CMK (cell line): Measurements from ENCODE around the gene SLC9A7.
"Not testable (repeated sequence)": the region's sequence is repeated elsewhere in the genome, so short reads cannot be mapped to it uniquely, and the experiment has no call there.

Experiments
- DNase-seq: peaks from one replicate; pipeline ENCODE4 v3.0.0-alpha.2; 2010; ENCODE audit warnings: low read depth

The SLC9A7 gene

DNA sequence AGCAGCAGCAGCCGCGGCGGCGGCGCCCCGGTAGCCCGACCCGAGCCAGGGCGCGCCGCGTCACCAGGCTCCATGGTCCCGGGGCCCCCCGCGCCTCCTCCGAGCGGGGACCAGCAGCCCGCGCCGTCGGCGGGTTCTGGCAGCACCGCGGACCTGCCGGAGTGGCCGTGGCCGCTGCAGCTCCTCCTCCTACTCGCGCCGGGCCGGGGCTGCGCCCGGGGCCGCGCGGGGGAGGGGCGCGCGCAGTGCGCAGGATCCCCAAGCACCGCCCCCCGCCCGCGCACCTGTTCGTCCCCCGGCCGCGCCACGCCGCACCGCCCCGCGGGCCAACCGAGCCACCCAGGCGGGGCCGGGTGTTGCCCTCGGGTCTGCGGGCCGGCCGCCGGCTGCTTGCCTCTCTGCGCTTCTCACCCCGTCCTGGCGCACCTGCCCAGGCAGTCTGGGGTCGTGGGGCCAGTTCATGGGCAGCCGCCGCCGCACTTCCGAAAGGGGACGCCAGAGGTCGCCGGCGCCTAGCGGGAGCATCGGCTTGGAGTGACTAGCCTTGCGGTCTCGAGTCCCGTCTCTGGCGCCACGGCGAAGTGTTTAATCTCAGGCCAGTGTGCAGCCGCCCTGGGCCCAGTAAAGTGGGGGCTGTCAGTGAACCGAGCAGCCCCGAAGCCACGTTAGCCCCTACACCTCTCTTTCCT, at the start of gene SLC9A7:
Gene SLC9A7, minus strand, starts transcription at position 163 of the 689 bp plus-strand sequence. Its CDS starts 89 bp downstream, at position 74.
- peak; percentile 49 for DNase-seq

DNA sequence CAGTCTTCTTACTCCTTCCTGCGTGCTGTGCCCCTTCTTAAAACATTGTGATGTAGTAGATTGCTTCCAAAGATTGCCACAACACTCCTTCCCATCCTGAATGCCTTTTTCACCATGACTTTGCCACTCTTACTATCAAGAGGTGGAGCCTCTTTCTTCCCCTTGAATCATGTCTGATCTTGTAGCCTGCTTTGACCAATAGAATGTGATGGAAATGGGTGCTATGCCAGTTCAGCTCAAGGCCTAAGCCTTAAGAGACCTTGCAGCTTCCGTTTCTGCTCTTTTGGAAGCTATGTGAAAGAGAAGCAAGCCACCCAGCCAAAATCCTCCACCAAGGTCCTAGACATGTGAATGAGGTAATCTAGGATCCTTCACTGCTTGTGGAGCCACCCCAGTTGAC, 46.4 kb upstream of the SLC9A7 start:
- DNase-seq: no peak

DNA sequence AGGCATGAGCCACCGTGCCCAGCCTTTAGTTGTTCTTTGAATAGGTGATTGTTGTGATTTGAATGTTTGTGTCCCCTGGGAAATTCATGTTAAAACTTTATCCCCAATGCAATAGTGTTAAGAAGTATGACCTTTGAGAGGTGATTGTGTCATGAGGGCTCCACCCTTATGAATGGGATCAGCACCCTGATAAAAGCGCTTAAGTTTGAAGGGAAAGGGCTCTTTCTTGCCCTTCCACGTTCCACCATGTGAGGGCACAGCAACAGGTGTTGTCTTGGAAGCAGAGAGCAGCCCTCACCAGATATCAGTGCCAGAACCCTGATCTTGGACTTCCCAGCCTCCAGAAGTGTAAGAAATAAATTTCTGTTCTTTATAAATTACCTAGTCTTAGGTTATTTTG, 44.2 kb upstream of the SLC9A7 start:
- no peak for DNase-seq

DNA sequence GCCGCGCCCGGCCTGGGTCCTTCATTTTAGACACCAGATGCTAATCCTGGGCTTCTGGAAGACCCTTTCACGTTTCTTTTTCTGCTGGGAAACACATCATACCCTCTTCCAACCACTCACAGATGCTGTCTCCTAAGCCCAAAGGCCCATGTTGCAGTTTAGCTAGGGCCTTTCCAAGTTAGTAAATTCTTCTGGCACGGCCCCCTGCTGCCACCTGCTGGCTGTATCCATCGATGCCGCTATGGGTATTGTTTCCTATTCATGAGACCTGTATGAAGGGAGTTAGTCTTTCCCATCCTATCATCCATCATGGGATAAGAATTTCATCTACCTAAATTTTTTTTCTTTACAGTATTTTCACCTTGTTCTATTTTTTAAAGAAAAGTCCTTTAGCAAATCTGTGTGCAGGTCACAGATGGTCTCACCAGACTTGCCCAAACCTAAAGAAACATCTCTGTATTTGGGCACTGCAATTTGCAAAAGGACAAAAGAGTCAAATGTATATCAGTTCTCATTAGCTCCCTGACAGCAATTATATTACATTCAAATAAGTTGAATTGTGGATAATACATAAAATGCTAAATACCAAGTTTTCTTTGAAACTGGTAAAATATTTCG, 37.8 kb upstream of the SLC9A7 start:
- DNase-seq: peak; percentile 45

DNA sequence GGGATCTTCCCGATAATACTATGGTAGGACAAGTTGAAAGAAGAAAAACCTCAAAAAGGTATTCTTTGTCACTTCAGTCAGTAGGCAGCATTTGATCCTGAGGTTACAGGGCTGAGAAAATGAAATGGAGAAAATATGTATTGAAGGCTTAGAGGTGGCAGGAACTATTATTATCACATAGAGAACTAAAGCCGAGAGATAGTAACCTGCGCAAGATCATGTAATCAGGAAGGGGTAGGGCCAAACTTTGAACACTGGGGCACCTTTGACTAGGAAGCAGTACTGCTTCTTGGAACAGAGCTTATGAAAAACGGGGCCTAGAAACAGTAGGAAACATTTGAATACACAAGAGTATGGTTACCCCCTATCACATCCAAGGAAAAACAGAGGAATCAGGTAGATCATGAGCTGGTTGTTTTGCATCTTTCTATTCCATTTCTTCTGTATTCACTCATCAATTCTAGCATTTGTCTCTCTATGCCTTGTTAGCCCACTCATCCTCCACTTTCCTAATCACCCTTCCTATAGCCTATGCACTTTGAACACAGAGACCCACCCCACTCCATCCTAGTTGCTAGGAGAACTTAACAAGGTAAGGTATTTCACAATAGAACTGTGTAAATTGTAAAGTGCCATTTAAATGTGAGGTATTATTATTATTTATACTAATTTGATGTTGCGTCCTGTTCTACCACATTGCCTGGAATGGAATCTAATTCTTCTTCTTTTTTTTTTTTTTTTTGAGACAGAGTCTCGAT, 34.6 kb upstream of the SLC9A7 start:
- DNase-seq: no peak

DNA sequence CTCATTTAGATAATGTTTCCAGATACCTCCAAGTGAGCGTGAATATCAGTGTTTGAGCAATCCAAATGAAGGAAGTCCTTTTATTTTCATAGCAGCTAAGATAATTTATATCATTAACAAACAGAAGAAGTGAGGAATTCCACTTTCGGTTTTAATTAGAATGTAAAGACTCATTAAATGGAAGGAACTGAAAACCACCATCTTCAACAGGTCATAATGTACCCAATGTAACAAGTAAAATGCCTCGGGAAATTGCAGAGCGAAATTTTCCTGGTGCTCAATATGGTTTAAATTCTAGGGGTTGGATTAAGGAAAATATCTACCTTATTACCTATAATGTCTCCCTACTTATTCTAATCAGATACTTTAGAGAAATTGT, 33.9 kb upstream of the SLC9A7 start:
- DNase-seq: no peak

DNA sequence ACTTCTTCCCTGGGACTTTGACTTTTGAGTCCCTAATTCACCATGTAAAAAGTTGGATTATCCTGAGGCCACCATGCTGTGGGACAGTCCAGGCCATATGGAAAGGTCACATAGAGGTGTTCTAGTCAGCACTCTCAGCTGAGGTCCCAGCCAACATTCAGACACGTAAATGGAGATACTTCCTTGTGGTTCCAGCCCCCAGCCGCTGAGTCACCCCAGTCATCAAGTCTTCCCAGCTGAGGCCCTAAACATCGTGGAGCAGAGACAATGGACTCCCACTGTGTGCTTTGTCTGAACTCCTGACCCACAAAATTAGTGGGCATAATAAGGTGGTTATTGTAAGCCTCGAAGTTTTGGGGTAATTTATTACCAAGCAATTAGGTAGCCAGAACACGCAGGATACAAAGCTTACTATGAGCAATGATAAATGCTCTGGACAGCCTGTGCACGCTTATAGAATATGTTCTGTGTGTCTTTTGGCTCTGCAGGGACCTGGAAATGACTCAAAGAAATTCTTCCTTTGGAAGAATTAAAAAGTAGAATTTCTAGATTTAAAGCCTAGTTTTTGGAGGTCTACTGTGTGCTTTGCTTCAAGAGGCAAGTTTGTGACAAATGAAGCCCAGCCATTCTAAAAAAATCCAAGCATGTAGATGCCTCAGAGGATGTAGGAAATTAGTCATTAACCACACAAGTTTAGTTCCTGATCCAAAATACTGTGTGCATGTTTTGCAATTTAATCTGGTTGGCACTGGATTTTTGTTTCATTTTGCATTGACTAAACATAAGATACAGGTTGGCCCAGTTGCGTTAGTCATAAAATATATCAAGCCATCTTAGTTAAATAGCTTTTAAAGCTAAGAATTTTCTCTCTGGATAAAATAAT, 33.2 kb upstream of the SLC9A7 start:
- DNase-seq: no peak

DNA sequence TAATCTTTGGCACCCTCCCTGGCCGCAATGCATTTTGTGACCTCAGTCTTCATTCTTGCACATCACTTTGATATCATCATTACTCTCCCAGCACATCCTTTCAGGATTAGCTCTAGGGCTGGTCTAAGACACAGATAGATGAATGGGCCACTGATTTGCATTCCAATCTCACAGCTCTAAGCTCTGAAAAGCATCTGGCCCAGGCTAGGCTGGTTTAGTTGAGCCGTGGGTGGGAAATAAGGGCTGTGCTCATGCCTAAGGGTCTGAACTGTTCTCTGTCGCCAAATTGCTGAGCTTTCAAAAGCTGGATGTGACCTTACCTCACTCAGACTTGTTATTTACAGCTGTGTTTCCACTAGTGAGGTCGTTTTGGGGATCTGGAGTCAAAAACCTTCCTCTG, 30.0 kb upstream of the SLC9A7 start:
- no peak for DNase-seq

DNA sequence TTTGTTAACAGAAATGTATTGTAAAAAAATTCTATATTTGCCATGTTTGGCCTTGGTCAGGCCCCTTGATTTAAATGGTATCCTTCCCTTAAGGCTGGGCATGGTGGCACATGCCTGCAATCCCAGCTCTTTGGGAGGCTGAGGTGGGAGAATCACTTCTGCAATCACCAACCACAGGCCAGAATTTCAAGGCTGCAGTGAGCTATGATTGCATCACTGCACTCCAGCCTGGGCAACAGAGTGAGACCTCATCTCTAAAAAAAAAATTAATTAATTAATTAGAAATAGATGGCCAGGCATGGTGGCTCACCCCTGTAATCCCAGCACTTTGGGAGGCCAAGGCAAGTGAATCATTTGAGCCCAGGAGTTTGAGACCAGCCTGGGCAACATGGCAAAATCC, 25.5 kb upstream of the SLC9A7 start:
- not testable (repeated sequence) for DNase-seq

DNA sequence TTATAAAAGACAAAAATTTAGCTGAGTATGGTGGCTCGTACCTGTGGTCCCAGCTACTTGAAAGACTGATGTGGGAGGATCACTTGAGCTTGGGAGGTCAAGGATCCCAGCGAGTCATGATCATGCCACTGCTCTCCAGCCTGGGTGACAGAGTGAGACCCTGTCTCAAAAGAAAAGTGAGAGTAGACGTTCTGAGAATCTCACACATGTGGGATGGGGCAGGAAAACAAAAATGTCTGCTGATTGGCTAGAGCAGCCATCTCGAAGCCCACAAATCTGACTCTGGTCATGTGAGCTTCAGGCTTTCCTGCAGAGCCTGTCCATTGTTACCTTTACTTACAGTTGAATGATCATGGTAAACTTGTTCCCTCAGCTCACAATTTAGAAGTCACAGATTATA, 23.1 kb upstream of the SLC9A7 start:
- no peak for DNase-seq

DNA sequence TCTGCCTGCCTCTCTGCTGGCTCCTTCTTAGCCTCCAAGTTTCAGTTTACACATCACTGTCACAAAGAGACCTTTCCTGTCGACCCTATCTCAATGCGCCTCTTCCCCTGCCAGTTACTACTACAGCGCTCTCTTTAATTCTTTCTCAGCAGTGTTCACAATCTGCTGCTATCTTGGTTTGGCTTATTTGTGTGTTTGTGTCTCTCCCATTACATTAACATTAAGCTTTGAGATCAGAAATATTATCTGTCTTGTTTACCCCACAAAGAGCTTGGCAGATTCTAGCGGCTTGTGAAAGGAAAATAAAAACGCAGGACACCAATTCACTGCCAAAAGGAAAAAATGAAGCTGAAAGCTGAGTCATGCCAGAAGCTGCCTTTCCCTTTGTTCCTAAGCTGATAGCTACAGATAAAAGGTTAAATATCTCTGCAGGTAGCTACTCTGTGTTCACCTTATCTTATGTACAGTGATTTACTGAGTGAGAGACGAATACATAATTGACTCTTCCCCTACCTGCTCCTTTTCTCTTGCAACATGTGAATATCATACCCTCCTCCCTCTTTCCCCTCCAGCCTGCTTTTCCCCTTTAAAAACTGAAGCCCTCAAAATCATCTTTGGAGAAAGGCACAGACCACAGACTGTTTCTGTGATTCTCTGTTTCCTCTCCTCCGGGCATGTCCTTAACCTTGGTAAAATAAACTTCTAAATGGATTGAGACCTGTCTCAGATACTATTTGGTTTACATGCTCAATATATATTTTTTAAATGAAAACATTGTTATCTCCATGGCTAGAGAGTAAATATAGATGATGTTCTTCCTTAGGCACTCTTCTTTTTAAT, 19.3 kb upstream of the SLC9A7 start:
- DNase-seq: no peak

DNA sequence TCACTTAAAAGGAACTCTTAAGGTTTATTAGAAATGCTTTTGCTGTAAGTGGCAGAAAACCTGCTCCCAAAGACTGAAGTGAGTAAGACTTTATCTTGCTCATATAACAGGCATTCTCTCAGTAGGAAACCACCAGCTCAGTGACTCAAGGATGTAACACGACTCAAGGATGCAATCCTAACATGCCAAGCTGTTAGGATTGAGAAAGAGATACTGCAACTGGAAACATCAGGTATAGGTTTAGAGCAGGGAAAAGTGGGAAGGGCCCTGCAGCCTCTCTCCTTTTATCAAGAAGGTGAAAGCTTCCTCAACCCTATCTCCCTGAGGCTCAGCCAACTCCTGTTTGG, 11.9 kb upstream of the SLC9A7 start:
- no peak for DNase-seq

DNA sequence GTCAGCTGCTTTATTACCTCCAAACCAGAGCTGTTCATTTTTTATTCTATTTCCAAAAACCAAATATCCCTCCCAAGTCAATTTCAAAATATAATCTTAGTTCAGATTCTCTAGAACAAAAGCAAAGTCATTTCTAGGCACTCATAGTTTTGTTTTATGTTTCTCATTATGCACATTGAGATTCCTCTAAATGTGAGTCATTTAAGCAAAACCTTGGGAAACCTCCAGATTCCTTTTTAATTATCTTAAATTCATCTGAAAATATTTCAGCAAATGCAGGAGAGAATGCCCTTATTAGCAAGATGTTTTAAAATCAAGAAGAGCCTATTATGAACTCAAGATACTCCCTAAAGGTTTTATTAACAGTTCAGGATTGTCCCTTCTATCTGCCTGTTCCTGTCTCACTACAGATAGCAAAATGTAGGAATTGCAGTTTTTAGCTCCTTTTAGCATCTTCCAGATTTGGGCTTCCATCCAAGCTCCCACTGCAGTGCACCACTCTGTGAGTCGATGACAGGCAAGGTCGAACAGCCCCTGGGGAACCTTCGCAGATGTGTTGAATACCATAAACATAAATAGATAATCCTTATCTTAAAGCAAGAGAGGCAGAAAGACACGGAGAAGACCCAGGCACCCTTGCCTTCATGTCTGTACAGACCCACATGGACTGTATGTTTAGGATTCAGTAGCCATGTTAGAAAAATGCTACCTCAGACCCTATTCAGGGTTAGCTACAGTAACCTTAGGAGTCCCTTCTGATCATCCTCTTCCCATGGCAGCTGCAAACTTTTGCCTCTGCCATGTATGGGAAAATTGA, 11.3 kb upstream of the SLC9A7 start:
- DNase-seq: no peak

DNA sequence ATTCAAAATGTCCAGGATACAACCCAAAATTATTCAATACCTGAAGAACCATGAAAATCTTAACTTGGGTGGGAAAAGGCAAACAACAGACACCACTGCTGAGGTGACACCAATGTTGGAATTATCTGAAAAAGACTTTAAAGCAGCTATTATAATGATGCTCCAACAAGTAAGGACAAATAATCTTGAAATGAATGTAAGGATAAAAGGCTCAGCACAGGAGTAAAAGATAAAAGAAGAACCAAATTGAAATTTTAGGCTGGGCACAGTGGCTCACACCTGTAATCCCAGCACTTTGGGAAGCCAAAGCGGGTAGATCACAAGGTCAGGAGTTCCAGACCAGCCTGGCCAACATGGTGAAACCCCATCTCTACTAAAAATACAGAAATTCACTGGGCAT, 4.0 kb upstream of the SLC9A7 start:
- DNase-seq: no peak

DNA sequence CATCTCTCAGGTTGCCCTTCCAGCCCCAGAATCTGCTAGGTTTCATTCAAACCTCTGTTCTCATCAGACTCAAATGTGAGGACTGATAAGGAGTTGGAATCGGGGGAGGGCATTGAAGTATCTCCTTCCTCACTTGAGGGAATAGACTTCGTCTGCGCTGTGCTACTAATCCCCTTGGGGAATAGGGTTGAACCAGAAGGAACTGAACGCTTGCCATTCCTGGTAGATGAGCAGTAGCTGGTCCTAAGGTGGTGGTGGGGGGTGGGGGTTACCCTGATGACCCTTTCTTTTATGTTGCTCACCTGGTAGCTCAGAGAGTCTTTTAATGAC, 692 bp upstream of the SLC9A7 start:
- no peak for DNase-seq

DNA sequence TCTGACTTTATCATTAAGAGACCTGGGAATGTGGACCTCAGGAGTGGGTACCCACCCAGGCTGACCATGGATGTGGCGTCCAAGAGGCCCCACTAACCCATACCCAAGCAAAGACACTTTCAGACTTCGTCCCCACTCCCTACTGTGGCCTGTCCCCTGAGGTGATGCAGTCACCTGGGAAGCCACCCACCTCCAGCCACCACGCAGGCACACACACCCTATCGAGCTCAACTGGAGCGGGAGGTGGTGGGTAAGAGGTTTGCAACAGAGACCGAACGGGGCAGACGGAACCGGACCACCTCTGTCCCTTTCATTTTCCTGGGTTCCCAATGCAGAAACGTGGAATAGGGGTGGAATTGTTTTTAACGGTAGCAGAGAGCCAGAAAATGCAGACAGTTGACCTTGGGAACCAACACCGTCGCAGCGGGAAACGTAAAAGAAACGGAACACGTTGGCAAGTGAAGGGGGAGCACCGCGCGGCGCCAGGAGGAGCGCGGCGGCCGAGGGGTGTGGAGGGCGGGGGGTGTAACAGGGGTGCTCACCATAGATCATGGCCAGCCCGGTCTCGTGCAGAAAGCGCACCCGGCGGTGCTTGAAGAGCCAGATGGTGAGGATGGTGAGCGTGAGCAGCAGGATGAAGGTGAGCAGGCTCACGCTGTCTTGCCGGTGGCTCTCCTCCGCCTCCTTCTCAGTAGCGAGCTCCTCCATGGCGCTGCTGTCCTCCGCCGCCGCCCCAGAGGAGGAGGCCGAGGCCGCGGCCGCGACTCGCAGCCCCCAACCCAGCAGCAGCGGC, 559 bp downstream of the SLC9A7 start:
- no peak for DNase-seq

DNA sequence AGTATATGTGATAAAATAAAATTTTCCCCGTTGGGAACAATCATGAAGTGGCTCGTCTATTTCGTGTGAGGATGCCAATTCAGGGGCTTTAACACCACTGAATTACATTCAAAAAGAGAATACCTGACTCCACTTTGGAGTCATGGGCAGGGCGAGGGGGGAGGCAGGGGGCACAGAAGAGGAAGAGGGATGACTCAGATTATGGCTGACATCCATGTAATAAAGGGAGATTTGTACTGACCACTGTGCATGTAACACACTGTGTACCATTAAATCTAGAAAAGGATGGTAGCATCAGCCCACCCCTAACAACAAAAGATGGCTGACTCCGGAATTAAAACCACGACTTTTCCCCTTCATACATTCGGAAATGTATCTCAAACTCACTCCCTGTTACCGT, 1.3 kb downstream of the SLC9A7 start:
- no peak for DNase-seq

DNA sequence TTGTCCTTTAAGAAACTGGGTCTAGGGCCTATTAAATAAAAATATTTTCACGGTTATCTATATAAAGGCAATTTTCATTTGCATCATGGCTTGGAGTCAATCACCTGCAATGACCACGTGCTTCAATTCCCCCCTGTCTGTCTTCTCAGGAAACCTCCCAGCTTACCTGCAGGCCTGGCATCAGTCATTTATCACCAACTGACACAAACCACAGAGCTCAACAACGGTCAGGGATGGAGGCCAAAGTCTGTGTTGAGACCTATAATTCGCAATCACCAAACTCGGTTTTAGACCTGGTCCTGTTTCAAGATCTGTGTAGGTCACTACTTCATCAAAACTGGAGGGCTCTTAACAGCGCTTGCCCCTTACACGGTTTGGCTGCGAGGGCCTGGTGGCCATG, 1.9 kb downstream of the SLC9A7 start:
- DNase-seq: no peak

DNA sequence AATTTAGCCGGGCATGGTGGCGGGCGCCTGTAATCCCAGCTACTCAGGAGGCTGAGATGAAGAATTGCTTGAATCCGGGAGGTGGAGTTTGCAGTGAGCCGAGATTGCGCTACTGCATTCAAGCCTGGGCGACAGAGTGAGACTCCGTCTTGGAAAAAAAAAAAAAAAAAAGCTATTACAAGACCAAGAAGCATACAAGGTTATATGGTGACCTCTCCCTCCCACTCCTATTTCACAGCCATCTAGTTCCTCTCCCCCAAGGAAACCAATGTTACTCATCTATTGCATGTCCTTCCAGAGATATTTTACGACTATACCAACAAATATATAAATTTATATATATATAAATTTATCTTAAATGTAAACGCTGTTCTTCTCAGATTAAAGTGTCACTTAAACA, 3.2 kb downstream of the SLC9A7 start:
- DNase-seq: no peak

DNA sequence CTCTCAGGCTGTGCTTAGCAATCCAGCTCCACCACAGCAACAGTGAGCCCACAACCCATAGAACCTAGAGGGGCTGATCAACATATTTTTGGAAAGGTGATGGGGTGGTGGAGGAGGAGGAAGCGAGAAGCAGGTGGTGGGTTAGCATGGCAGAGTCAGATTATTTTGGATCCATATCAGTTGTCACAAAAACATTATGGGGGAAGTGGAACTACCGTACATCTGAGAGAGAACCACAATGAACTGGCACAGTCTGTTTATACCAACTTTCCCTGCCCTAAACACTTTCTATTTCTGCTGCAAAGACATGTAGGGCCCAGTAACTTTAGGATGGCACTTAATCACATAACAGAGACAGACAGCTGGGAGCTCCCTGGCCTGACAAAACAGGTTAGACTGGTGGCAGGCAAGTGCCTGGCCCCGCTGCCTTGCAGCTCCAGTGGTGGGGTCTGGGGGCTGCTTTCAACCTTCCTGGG, 4.3 kb downstream of the SLC9A7 start:
- no peak for DNase-seq
